Activated T-cell treated with anti-CD3 and anti-CD28 coated beads for 4 hours (primary cell): Measurements from ENCODE around the gene FNDC1.
"Not testable (repeated sequence)": the region's sequence is repeated elsewhere in the genome, so short reads cannot be mapped to it uniquely, and the experiment has no call there.

Source experiments
- DNase-seq: peaks from one replicate; pipeline ENCODE4 v3.0.0-alpha.2; 2020

FNDC1 gene

GRCh38 chr6:159169193-159169555 is at the start of gene FNDC1:
FNDC1 (plus strand) TSS chr6:159169400; CDS start chr6:159169597, 197 bp downstream.
- no peak for DNase-seq

- no peak for DNase-seq
These were observed 49.4 kb upstream of the FNDC1 start for GRCh38 chr6:159119791-159120190.

- DNase-seq = no peak
These were observed 47.7 kb upstream of the FNDC1 start for GRCh38 chr6:159121486-159121885.

DNA sequence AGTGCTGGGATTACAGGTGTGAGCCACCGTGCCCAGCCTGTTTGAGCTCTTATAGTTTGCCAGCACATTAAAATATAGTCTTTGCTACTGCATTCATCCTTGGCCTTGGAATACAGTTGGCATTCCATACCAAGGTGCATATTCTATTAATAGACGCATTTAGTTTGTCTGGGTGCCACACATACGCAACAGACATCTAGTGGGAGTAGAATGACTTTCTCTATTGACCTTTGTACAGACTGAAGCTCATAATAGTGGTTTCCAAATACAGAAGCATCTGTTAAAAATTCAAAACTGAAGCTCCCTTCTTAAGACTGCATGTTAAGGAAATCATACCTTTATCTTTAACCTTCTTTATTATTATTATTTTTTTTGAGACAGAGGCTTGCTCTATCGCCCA is 46.7 kb upstream of the FNDC1 start:
- DNase-seq = no peak

DNA sequence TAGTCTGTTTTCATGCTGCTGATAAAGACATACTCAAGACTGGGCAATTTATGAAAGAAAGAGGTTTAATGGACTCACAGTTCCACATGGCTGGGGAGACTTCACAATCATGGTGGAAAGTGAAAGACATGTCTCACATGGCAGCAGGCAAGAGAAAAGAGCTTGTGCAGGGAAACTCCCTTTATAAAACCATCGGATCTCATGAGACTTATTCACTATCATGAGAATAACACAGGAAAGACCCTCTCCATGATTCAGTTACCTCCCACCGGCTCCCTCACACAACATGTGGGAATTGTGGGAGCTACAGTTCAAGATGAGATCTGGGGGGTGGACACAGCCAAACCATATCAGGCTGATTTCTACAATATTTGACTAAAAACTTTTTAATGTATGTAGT is 45.4 kb upstream of the FNDC1 start:
- DNase-seq = not testable (repeated sequence)

DNA sequence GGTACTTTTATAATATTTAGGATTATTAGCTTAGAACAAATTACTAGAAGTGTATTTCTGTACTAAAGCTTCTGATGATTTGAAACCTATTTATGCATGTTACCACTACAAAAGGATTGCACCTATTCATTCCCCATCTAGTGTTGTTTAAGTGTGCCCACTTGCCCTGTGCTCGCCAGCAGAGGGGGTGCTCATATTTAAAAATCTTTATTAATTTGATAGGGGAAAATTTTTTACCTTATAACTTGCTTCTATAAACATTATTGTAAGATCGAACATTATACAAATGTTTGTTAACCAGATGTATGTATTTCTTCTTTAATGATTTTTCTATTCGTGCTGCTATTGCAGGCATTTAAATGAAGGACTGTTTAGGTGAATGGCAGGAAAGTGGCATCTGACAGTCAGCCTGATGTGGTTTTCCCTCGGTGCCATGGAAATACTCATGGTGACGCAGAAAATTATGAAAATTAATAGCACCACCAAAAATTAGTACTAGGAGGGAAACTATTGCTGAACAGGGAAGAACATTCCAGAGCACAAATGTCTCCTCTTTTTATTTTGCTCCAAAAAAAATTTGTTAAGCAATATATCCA is 44.1 kb upstream of the FNDC1 start:
- DNase-seq = no peak

- DNase-seq = no peak
These were observed 43.2 kb upstream of the FNDC1 start for GRCh38 chr6:159125951-159126352.

DNA sequence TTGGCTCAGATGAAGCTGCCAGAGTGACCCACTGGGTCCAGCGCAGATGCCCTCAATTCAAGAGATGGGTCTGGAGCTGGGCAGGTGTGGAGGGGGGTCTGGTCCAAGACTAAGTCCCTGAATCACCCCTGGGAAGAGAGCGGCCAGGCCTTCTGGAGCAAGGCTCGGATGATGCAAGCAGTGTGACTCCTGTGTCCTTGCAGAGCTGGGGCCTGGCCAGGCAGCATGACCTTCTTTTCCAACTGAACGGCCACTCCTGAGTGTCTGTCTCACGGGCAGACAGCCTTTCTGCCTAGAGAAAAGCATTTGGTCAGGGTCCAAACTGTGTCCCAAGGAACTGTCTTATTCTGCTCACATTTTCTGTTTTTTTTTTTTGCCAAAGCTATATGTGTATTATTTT is 42.6 kb upstream of the FNDC1 start:
- DNase-seq = no peak

DNA sequence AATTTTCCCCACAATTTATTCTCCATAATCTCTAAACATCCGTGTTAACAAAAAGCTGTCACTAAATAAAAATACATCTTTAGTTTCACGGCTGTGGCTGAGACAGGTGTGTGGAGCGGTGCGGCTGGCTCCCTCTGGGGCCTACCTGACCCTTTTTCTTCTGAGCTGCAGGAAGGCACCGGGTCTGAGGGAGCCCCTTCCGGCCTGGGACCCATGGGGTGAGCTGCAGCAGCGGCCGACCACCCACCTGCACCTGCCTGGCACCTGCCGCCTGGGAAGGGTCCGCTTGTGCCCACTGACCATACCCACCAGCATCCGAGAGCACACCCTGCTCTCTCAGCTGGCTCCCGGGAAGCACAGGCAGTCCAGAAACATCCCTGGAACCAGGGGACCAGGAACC is 41.5 kb upstream of the FNDC1 start:
- no peak for DNase-seq

DNA sequence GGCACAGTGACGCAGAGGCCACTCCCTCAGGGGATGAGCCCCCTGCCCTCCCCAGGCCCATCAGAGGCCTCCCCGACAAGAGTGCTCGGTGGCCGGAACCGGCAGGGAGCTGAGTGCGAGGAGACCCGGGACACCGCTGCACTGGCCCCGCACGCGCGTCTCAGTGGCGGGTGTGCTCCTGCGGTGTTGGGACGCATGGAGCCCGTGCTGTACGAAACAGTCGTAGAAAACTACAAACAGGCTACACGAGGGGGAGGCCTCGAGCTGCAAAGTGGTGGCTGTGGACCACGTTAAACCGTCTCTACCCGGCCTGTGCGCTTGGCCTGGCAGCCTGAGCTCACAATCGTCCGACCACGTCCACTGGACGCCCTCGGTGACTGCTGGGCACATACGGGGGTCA is 40.2 kb upstream of the FNDC1 start:
- DNase-seq = no peak

DNA sequence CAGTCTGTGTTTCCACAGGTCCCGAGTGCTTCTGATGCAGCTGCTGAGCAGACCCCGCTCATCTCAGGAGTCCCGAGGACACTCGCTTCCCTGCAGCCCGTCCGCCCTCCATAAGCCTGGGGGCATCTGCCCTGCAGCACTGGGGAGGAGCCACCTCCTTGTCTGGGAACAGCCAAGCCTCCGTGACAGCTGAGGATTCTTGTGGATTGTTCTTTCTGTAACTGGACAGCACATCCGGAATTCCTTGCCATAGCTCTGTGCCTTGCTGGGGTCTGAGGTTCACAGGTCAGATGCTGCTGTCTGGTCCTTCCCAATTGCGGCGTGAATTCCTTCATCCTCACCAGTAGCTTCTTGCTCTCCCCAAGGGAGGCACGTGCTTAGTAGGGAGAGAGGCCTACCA is 38.4 kb upstream of the FNDC1 start:
- no peak for DNase-seq

- no peak for DNase-seq
These were observed 37.5 kb upstream of the FNDC1 start for GRCh38 chr6:159131709-159132108.

DNA sequence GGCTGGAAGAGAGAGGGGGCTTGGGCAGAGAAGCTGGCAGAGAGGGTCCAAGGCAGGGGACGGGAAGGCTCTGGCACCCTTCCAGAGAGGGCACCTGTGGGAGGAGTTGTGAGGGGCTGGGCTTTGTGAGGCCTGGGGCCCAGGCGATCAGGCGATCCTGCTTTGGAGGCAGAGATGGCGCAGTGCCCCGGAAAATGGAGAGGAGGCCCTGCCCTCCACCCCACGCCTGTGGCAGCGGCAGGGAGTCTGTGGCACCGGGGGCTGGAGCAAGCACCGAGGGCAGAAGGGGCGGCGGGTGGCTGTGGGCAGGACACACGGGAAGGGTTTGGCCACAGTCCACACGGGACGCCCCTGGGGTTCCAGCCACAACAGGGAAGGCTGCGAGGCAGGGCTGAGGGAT is 36.5 kb upstream of the FNDC1 start:
- DNase-seq = no peak

- DNase-seq = peak; percentile 74
These were observed 34.4 kb upstream of the FNDC1 start for GRCh38 chr6:159134701-159135364.

DNA sequence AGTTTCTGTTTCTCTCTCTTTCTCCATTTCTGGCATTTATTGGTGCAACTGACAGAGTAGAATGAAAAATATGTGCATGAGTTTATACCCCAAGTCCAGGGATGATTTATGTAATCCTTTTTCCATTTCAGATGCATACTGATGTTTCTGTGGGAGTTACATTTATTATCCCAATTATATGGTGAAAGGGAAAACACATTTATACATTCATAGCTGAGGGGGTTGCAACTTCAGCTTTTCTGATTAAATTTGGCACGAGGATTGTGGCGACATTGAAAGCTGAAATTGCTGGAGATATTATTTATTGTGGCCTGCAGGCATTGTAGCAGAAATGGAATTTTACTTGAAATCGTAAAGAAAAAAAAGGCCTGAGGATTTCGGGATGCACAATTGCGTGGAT is 31.5 kb upstream of the FNDC1 start:
- no peak for DNase-seq

GRCh38 chr6:159142531-159142930 is 26.7 kb upstream of the FNDC1 start:
- DNase-seq = no peak

DNA sequence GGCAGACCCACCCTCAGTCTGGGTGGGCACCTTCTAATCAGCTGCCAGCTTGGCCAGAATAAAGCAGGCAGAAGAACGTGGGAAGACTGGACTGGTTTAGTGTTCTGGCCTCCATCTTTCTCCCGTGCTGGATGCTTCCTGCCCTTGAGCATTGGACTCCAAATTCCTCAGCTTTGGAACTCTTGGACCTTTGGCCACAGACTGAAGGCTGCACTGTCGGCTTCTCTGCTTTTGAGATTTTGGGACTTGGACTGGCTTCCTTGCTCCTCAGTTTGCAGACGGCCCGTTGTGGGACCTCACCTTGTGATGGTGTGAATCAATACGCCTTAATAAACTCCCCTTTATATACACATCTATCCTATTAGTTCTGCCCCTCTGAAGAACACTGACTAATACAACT is 20.6 kb upstream of the FNDC1 start:
- no peak for DNase-seq

DNA sequence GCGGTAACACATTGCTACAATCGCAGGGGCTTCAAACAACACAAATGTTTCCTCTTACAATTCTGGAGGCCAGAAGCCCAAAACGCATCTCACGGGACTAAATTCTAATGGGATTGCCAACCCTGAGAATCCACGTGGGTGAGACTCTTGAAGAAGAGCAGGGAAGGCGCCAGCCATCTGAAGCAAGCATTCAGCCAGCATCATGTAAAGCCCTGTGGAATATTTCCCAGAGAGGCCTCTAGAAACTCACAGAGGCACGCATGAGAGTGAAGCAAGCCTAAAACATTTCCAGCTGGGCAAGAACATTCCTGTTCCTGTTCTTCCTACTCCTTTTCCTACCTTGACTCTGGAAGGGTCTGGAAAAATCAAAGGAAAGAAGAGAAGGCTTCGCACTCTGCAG is 19.6 kb upstream of the FNDC1 start:
- DNase-seq = no peak

- peak; percentile 27 for DNase-seq
These were observed 17.8 kb upstream of the FNDC1 start for GRCh38 chr6:159151266-159151855.

DNA sequence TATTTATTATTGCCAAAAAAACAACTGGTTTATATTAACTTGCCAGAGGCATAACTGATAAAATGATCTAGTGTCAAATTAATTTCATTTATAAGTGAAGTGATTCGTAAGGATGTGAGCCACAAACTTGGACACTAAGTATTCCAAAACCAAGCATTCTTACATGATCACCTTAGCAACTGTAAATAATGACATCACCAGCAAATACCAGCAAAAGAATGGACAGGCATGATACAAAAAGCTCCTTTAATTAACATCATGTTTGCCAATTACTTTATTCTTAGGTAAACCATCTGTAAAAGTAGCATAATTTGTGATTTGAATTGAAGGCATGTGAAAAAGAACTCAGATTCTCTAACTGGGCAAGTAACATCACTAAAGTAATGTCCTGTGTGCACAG is 17.2 kb upstream of the FNDC1 start:
- no peak for DNase-seq

- DNase-seq = no peak
These were observed 16.4 kb upstream of the FNDC1 start for GRCh38 chr6:159152782-159153181.

DNA sequence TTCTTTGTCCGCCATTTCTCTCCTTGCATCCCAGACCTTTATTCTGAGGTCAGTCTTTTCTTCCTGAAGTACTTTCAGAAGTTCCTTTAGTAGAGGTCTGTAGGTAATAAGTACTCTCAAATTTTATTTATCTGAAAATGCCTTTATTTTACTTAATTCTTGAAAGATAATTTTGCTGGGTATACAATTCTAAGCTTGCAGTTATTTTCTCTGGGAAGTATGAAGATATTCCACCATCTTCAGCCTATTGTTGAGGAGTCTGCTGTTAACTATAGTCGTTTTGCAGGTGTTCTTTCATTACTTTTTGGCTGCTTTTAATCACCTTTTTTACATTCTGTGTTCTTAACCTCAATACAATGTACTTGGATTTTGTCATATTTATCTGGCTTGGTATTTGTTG is 13.5 kb upstream of the FNDC1 start:
- no peak for DNase-seq

- DNase-seq = no peak
These were observed 13.1 kb upstream of the FNDC1 start for GRCh38 chr6:159156089-159156488.

DNA sequence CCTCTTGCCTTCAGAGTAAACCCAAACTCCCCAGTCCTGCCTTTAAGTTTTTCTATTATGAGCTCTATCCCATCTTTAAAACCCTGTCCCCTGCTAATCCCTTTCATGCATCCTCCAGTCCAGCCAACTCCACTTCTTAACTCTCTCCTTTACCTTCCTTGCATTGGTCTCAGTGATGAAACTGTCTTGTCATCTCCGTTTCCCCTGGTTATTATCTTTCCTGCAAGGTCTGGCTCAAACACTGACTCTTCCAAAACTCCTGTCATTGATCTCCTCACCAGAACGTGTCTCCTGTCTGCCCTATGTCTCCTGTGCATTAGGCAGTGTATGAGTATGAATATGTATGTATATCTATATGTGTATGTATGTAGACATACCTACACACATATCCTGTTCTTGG is 11.8 kb upstream of the FNDC1 start:
- no peak for DNase-seq

DNA sequence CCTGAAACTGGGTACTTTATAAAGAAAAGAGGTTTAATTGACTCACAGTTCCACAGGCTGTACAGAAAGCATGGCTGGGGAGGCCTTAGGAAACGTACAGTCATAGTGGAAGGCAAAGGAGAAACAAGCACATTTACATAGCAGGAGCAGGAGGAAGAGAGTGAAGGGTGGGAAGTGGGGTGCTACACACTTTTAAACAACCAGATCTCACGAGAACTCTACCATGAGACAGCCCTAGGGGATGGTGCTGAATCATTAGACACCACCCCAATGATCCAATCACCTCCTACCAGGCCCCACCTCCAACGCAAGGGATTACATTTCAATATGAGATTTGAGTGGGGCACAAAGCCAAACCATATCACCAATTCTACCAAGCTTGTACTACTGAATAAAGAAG is 7.4 kb upstream of the FNDC1 start:
- DNase-seq = no peak
